Right lobe of liver (tissue), 6 donors: ENCODE measurements around the gene TRAPPC3. TPM values are rescaled to one million over a fixed set of nuclear protein-coding genes. Genes with fewer than 3 reads are reported as not detected.
A peak's percentile ranks its signal among the peaks of the same experiment; 100 is the strongest.

Source experiments
- ATAC-seq, 4 donors: fragments of 200-7000 bp; cut with Tn5 transposase; one replicate each; pipeline ENCODE4 v1.9.1; 2020; ENCODE audit warnings: mild to moderate bottlenecking in 4 of 4, moderate library complexity in 4 of 4
- DNase-seq, 3 donors: peaks; one replicate each; pipeline ENCODE4 v3.0.0-alpha.2; 2020
- H3K27ac ChIP-seq, 3 donors: fragments of 200-600 bp; one replicate each; pipeline ENCODE4 v1.8.0; 2022
- H3K27me3 ChIP-seq, 2 donors: fragments of 200-600 bp; one replicate each; pipeline ENCODE4 v1.8.0; 2022
- H3K36me3 ChIP-seq, 4 donors: fragments of 200-600 bp; sonication (generic) in 1 of 4; one replicate each; pipeline versions ENCODE4 v1.5.1 to v1.8.0; 2017 to 2022; ENCODE audit warnings: control low read depth in 1 of 4
- H3K4me1 ChIP-seq, 4 donors: fragments of 200-600 bp; sonication (generic) in 1 of 4; one replicate each; pipeline versions ENCODE4 v1.5.1 to v1.8.0; 2017 to 2022; ENCODE audit warnings: control low read depth in 1 of 4
- H3K4me3 ChIP-seq, 3 donors: fragments of 200-600 bp; one replicate each; pipeline ENCODE4 v1.8.0; 2022
- H3K9me3 ChIP-seq, 4 donors: fragments of 200-600 bp; sonication (generic) in 1 of 4; one replicate each; pipeline versions ENCODE4 v1.5.1 to v1.8.0; 2017 to 2022; ENCODE audit warnings: control low read depth in 1 of 4
- CTCF ChIP-seq, 4 donors: fragments of 200-600 bp in 3 of 4; fragments of 450-650 bp in 1 of 4; IDR thresholded peaks; one replicate each; pipeline versions ENCODE4 v1.5.1 to v1.8.0; 2016 to 2022; ENCODE audit warnings: antibody characterized with exemption in 4 of 4, mild to moderate bottlenecking in 2 of 4
- POLR2A ChIP-seq: fragments of 450-650 bp; IDR thresholded peaks from one replicate; pipeline ENCODE4 v1.6.1; 2017; ENCODE audit warnings: antibody characterized with exemption, mild to moderate bottlenecking
- WGBS: methylation state at CpG from one replicate; pipeline ENCODE4 v1.1.6; 2018; ENCODE audit warnings: low coverage, low lambda C conversion rate; ENCODE audit not compliant: insufficient coverage; ENCODE audit errors: missing lambda C conversion rate; 5-methylcytosine and 5-hydroxymethylcytosine counted together
- intact Hi-C, 2 donors: fragments of 100-400 bp; cut with DNase I; formaldehyde crosslinking; loops; one replicate each; pipeline versions ENCODE4 v1.11.2 to v1.14.1; 2022
- total RNA-seq, 6 experiments: library from RNA; depleted of rRNA in 2 of 6; stranded (reverse); fragments of >200 nt in 2 of 6; fragmentation: NEBNext Ultra II Directional in 3 of 6; extraction: Animal tissue kit (Norgen Biotek cat#: 25700) in 3 of 6; gene quantifications; one replicate each; pipeline versions ENCODE4 v1.1.0 to v1.2.4, GENCODE V29; 2016 to 2023
- donor health status: DM: no; HTN: yes; CAD: no.
- donor health status: DM: no; HTN: no; CAD: no.
- donor health status: DM: no; HTN: no; CAD: no.
- donor health status: DM: no; HTN: yes; CAD: no.
- donor health status: DM: no; HTN: yes; CAD: no.

Gene TRAPPC3
- total RNA-seq, 6 experiments from 2014 or later: 26.0 to 52.4 (median 30.9) TPM

GRCh38 chr1:36177589-36178431, 28.5 kb upstream of the TRAPPC3 start:
- Histone ChIP-seq H3K4me3 (peak overlapping the region in 2 of 3 donors; percentile 51 to 56), H3K27ac (no peak overlapping the region), H3K27me3 (no peaks in the 10 kb centered on the region), H3K9me3 (no peaks in the 10 kb centered on the region), H3K4me1 (peaks cover 0 to 7% (median 3%) of the 10 kb centered on the region in 4 donors), H3K36me3 (peaks cover 1 to 23% (median 9%) of the 10 kb centered on the region in 4 donors)
- no peak for TF ChIP-seq POLR2A
- no peak for TF ChIP-seq CTCF (IDR thresholded peaks at IDR 0.05)
- WGBS: 65% methylated on average over 3 of the region's 33 CpGs
- intact Hi-C loops: no loop called here
- ATAC-seq (no peak), DNase-seq (no peak)

GRCh38 chr1:36176106-36176949, 27.0 kb upstream of the TRAPPC3 start:
- Histone ChIP-seq H3K36me3 (peaks cover 10 to 38% (median 12%) of the 10 kb centered on the region in 4 donors), H3K4me1 (peaks cover 0 to 7% (median 3%) of the 10 kb centered on the region in 4 donors), H3K27ac (no peak overlapping the region), H3K9me3 (no peaks in the 10 kb centered on the region), H3K27me3 (no peaks in the 10 kb centered on the region), H3K4me3 (no peak overlapping the region)
- TF ChIP-seq POLR2A: no peak
- no peak for TF ChIP-seq CTCF (IDR thresholded peaks at IDR 0.05)
- no CpG with 5 or more reads among the region's 76 CpGs for WGBS
- intact Hi-C loops: no loop called here
- no peak for DNase-seq
- no peak for ATAC-seq

GRCh38 chr1:36175137-36176095, 26.1 kb upstream of the TRAPPC3 start:
- WGBS: no CpG with 5 or more reads among the region's 11 CpGs
- Histone ChIP-seq H3K27me3 (no peaks in the 10 kb centered on the region), H3K9me3 (no peaks in the 10 kb centered on the region), H3K36me3 (peaks cover 10 to 38% (median 12%) of the 10 kb centered on the region in 4 donors), H3K4me1 (peaks cover 0 to 7% (median 3%) of the 10 kb centered on the region in 4 donors), H3K27ac (no peak overlapping the region), H3K4me3 (no peak overlapping the region)
- TF ChIP-seq POLR2A: no peak
- TF ChIP-seq CTCF (IDR thresholded peaks at IDR 0.05): no peak
- intact Hi-C loops: no loop called here
- no peak for ATAC-seq
- DNase-seq: no peak

GRCh38 chr1:36174713-36175112, 25.4 kb upstream of the TRAPPC3 start:
- WGBS: 71% methylated on average over 6 of the region's 11 CpGs
- TF ChIP-seq POLR2A (no peak), CTCF (IDR thresholded peaks at IDR 0.05) (no peak)
- intact Hi-C loops: no loop called here

More at GRCh38 chr1:36174713-36175112, 25.4 kb upstream of the TRAPPC3 start:
- DNase-seq (no peak), ATAC-seq (no peak)
- Histone ChIP-seq H3K36me3 (peaks cover 10 to 37% (median 11%) of the 10 kb centered on the region in 4 donors), H3K27ac (no peak overlapping the region), H3K27me3 (no peaks in the 10 kb centered on the region), H3K9me3 (no peaks in the 10 kb centered on the region), H3K4me3 (no peak overlapping the region), H3K4me1 (peaks cover 0 to 7% (median 3%) of the 10 kb centered on the region in 4 donors)
